Bronchial epithelial cell (primary cell): ENCODE data around the gene PRKAG2. TPM values are rescaled to one million over a fixed set of nuclear protein-coding genes. Genes with fewer than 3 reads are reported as not detected.

Experiments
- DNase-seq: peaks from one replicate; pipeline ENCODE4 v3.0.0-alpha.2; 2010; ENCODE audit warnings: low read depth
- FAIRE-seq: peaks from 2 replicates; lab custom pipeline; 2011; peaks lifted over from hg19 to GRCh38; lab: Jason Lieb, UNC
- H3K27me3 ChIP-seq: 2 replicates; pipeline ENCODE4 v1.5.1; 2011; ENCODE audit warnings: low read length; ENCODE audit not compliant: control insufficient read depth, insufficient read depth
- H3K36me3 ChIP-seq: 2 replicates; pipeline ENCODE4 v1.5.1; 2011; ENCODE audit warnings: low read length; ENCODE audit not compliant: control insufficient read depth, insufficient read depth
- H3K4me3 ChIP-seq: 2 replicates; pipeline ENCODE4 v1.5.1; 2011; ENCODE audit warnings: mild to moderate bottlenecking, low read depth, low read length, control low read depth
- total RNA-seq: library from RNA; depleted of rRNA; stranded (reverse); fragments of >200 nt; gene quantifications from 2 replicates; pipeline ENCODE4 v1.2.1, GENCODE V29; 2014
- TF ChIP-seq, protein P1 (sequence below): IDR thresholded peaks from 2 replicates; pipeline ENCODE4 v1.5.1; 2011; ENCODE audit warnings: mild to moderate bottlenecking, moderate library complexity, low read length, control low read depth, inconsistent platforms; ENCODE audit not compliant: insufficient read depth, severe bottlenecking

The PRKAG2 gene
- total RNA-seq, 1 donor from 2014 or later = 24.5 TPM

DNA sequence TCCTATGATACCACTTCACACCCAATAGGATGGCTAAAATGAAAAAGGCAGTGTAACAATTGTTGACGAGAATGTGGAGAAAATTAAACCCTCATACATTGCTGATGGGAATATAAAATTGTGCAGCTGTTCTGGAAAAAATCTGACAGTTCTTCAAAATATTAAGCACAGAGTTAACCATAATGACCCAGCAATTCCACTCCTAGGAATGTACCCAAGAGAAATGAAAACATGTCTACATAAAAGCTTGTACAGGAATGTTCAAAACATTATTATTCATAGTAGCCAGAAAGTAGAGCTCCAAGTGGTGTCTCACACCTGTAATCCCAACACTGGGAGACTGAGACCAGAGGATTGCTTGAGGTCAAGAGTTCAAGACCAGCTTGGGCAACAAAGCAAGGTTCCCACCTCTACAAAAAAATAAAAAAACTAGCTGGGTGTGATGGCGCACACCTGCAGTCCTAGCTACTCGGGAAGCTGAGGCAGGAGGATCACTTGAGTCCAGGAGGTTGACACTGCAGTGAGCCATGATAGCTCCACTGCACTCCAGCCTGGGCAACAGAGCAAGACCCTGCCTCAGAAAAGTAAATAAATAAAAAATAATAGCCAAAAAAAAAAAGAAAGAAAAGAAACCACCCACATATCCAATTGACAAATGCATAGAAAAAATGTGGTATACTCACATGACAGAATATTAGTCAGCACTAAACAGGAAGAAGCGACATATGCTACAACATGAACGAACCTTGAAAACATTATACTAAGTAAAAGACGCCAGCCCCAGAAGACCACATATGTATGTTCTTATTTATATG lies 362.2 kb downstream of the PRKAG2 start:
- H3K27me3 ChIP-seq = no peaks in the 10 kb centered on the region
- peak; percentile 38 for DNase-seq
- no peak for FAIRE-seq
- no peaks in the 10 kb centered on the region for H3K36me3 ChIP-seq
- H3K4me3 ChIP-seq = no peak overlapping the region
- TF ChIP-seq, protein P1, sequence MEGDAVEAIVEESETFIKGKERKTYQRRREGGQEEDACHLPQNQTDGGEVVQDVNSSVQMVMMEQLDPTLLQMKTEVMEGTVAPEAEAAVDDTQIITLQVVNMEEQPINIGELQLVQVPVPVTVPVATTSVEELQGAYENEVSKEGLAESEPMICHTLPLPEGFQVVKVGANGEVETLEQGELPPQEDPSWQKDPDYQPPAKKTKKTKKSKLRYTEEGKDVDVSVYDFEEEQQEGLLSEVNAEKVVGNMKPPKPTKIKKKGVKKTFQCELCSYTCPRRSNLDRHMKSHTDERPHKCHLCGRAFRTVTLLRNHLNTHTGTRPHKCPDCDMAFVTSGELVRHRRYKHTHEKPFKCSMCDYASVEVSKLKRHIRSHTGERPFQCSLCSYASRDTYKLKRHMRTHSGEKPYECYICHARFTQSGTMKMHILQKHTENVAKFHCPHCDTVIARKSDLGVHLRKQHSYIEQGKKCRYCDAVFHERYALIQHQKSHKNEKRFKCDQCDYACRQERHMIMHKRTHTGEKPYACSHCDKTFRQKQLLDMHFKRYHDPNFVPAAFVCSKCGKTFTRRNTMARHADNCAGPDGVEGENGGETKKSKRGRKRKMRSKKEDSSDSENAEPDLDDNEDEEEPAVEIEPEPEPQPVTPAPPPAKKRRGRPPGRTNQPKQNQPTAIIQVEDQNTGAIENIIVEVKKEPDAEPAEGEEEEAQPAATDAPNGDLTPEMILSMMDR = no peak

DNA sequence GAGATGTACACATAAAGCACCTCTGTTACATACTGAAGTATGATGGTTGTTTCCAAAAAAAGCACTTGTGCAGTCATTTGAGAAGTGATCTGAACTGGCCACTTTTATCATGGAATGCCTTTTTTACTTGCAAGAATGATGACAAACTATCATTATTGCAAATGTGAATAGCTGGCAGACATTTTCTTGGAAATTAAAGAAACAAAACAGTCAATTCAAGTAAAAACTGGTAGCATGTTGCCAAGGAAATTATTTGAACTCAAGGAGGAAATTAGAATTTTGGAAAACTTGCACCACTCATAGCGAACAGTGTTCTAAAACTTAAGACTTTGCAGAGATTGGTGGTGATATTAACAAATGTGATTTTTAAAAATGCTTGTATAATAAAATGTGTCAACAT lies 363.8 kb downstream of the PRKAG2 start:
- Histone ChIP-seq H3K36me3 (no peaks in the 10 kb centered on the region), H3K27me3 (no peaks in the 10 kb centered on the region), H3K4me3 (no peak overlapping the region)
- FAIRE-seq (no peak), DNase-seq (no peak)
- TF ChIP-seq, protein P1 = no peak

DNA sequence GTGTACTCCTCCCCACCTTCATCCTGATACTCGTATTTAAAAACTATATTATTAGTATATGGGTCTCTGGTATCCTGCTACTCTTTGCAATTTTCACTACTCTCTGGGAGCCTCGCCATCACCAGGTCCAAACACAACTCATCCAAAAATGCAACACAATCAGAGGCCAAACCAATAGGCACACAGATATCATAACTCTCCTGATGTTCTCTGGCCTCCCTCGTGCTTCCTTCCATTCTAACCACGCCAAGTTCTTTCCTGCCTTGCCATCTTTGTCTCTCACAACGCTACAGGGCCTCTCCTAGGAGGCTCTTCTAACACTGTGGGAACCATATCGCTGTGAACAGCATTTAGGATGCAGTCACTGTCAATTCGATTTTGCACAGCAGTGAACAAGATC lies 364.6 kb downstream of the PRKAG2 start:
- no peak for FAIRE-seq
- TF ChIP-seq, protein P1 = no peak
- Histone ChIP-seq H3K4me3 (no peak overlapping the region), H3K27me3 (no peaks in the 10 kb centered on the region), H3K36me3 (no peaks in the 10 kb centered on the region)
- DNase-seq = no peak

DNA sequence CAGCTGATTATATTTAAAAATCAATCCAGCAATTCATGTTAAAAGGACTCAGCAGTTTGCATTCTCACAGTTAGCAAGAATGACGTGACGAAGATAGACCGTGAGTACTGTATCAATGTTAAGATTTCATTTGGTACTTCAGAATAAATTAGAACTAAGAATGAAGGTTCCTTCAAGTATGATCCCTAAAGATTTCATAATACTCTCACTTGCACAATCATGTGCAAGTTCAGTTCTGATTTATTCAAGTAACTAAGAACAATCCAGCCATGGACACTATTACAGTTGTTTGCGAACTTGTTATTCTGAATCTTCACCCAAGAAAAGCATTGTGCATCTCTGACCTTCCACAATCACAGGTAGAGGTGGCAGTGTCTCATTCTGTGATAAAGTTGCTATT lies 365.0 kb downstream of the PRKAG2 start:
- Histone ChIP-seq H3K27me3 (no peaks in the 10 kb centered on the region), H3K36me3 (no peaks in the 10 kb centered on the region), H3K4me3 (no peak overlapping the region)
- no peak for DNase-seq
- no peak for FAIRE-seq
- TF ChIP-seq, protein P1 = no peak

DNA sequence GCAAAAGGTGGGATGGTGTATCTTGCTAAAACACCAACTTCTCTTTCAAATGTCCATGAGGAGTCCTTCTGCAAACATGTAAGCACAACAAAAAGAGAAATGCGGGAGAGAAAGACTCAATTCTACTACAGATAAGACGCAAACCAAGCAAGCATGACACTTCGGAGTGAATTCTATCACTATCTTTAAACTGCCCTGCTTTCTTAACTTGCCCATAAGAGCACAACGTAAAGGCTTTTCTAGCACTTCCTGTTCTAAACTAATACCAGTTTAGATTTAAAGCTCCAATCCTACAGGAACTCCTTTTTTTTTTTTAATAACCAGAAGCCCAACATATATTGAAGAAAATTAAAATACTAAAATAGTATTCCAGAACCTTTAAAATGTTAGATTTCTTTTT lies 365.6 kb downstream of the PRKAG2 start:
- H3K36me3 ChIP-seq = no peaks in the 10 kb centered on the region
- TF ChIP-seq, protein P1 = no peak
- no peaks in the 10 kb centered on the region for H3K27me3 ChIP-seq
- DNase-seq (no peak), FAIRE-seq (no peak)
- no peak overlapping the region for H3K4me3 ChIP-seq
